GM12892 (cell line): ENCODE results near the gene RBM5.

Experiments used
- POLR2A ChIP-seq: IDR thresholded peaks from 2 replicates; pipeline ENCODE4 v1.6.1; 2011; ENCODE audit warnings: low read depth, low read length, control low read depth
- POLR2AphosphoS5 ChIP-seq: IDR thresholded peaks from 2 replicates; pipeline ENCODE4 v1.6.1; 2011; ENCODE audit warnings: low read depth, low read length, control low read depth
- TAF1 ChIP-seq: IDR thresholded peaks from 2 replicates; pipeline ENCODE4 v1.6.1; 2011; ENCODE audit warnings: low read depth, mild to moderate bottlenecking, control low read depth, low read length, borderline replicate concordance

- TF ChIP-seq POLR2A = no peak
- no peak for TF ChIP-seq TAF1
- no peak for TF ChIP-seq POLR2AphosphoS5
These were observed 77.3 kb downstream of the RBM5 start for GRCh38 chr3:50165910-50166538.
